ENCODE measurements around the gene RIN2. TPM values are rescaled to one million over a fixed set of nuclear protein-coding genes. Genes with fewer than 3 reads are reported as not detected.

Gene RIN2
- total RNA-seq, 1 experiment from 2014 or later, result 36.7 TPM

DNA sequence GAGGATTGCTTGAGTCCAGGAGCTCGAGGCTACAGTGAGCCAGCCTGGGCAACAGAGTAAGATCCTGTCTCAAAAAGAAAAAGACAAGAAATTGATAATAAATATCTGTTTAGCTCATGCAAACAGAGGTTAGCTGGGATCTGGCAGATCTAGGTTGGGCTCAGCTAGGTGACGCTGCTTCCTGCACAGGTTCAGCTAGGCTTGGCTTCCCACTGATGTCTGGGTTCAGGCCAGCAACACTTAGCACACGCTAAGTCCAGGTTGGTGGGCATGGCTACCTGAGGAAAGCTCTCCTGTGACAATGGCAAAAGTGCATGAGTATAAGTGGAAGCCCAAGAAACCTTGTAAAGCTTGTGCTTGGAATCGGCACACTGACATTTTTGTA is 48.7 kb downstream of the RIN2 start:
- H3K27me3 Mint-ChIP-seq (ENCODE audit: insufficient read depth, unreplicated experiment), result no peaks in the 10 kb centered on the region
- BruUV-seq (replicated peaks), result no TSS peak
- Histone ChIP-seq H3K4me3 (ENCODE audit: low read depth, low read length) (no peak overlapping the region), H3K36me3 (ENCODE audit: control insufficient read depth, insufficient read depth, low read length) (peaks cover 1% of the 10 kb centered on the region; the same call in 1 of the 2 replicates), H3K27me3 (replicated peaks; ENCODE audit: control insufficient read depth, insufficient read depth, low read length) (no peaks in the 10 kb centered on the region), H3K9me3 (no peaks in the 10 kb centered on the region), H3K4me1 (peaks cover 19% of the 10 kb centered on the region)
- intact Hi-C loops (cut with micrococcal nuclease; ENCODE audit: unreplicated experiment), result no loop called here
- no peak for DNase-seq
- no peak overlapping the region for H3K4me3 Mint-ChIP-seq (ENCODE audit: unreplicated experiment)
- peaks cover 22% of the 10 kb centered on the region for H3K4me1 Mint-ChIP-seq (ENCODE audit: low read depth, unreplicated experiment)
- TF ChIP-seq, protein P1, sequence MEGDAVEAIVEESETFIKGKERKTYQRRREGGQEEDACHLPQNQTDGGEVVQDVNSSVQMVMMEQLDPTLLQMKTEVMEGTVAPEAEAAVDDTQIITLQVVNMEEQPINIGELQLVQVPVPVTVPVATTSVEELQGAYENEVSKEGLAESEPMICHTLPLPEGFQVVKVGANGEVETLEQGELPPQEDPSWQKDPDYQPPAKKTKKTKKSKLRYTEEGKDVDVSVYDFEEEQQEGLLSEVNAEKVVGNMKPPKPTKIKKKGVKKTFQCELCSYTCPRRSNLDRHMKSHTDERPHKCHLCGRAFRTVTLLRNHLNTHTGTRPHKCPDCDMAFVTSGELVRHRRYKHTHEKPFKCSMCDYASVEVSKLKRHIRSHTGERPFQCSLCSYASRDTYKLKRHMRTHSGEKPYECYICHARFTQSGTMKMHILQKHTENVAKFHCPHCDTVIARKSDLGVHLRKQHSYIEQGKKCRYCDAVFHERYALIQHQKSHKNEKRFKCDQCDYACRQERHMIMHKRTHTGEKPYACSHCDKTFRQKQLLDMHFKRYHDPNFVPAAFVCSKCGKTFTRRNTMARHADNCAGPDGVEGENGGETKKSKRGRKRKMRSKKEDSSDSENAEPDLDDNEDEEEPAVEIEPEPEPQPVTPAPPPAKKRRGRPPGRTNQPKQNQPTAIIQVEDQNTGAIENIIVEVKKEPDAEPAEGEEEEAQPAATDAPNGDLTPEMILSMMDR (IDR thresholded peaks at IDR 0.05; ENCODE audit: insufficient read depth in 1 of 2, low read depth in 1 of 2, low read length in 1 of 2, severe bottlenecking in 1 of 2, unreplicated experiment in 1 of 2), result no peak
- no peak overlapping the region for H3K27ac Mint-ChIP-seq (ENCODE audit: unreplicated experiment)
- ChIA-PET CTCF (interaction anchor here (0.5 kb wide), 1 partner anchor 21 kb away, joined by 4 read pairs; no protein-coding TSS in a partner anchor), POLR2A (interaction anchor here (0.5 kb wide), 1 partner anchor 733 kb away, joined by 4 read pairs; no protein-coding TSS in a partner anchor)
- H3K9me3 Mint-ChIP-seq (ENCODE audit: unreplicated experiment), result no peaks in the 10 kb centered on the region
- H3K36me3 Mint-ChIP-seq (ENCODE audit: insufficient read depth, unreplicated experiment), result no peaks in the 10 kb centered on the region

DNA sequence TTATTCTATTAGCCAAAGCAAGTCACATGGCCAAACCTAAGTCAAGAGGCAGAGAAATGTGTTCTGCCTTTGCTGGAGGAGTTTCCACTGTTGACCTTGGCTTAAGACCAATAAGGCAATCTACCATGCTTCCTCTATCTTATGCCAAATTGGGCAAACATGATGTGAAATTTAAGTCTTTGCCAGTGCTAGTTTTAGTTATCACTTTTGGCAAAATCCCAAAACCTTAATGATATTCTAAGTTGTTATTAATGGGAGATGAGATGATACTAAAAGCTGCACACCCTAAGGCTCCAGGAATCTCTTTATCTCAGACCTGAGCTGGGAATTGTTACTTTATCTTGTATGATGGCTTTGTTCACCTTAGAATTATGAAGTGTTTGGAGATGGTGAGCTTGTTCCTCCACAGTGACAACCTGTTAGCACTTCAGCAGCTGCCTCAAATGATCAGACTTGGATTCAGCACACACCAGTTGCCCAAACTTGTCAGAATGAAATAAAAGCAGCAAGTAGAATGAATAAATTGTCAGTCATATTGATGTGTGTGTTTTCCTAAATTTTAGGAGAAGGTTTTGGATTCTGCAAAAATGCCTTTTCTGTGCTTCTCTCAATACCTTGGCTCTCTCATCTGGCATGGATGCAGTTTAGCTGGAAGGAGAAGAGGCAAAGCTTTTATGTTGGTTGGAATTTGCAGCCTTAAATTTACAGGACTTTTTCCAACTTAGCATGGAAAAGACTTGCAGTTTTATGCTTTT is 49.3 kb downstream of the RIN2 start:
- Mint-ChIP-seq H3K36me3 (ENCODE audit: insufficient read depth, unreplicated experiment) (no peaks in the 10 kb centered on the region), H3K4me1 (ENCODE audit: low read depth, unreplicated experiment) (peaks cover 17% of the 10 kb centered on the region), H3K27ac (ENCODE audit: unreplicated experiment) (no peak overlapping the region), H3K27me3 (ENCODE audit: insufficient read depth, unreplicated experiment) (no peaks in the 10 kb centered on the region), H3K4me3 (ENCODE audit: unreplicated experiment) (no peak overlapping the region), H3K9me3 (ENCODE audit: unreplicated experiment) (no peaks in the 10 kb centered on the region)
- Histone ChIP-seq H3K4me3 (ENCODE audit: low read depth, low read length) (no peak overlapping the region), H3K27me3 (replicated peaks; ENCODE audit: control insufficient read depth, insufficient read depth, low read length) (no peaks in the 10 kb centered on the region), H3K4me1 (peaks cover 13% of the 10 kb centered on the region), H3K36me3 (ENCODE audit: control insufficient read depth, insufficient read depth, low read length) (0 out of 2 replicates have a peak, but pooled peaks cover 1% of the 10 kb centered on the region), H3K9me3 (no peaks in the 10 kb centered on the region)
- TF ChIP-seq, protein P1 (IDR thresholded peaks at IDR 0.05; ENCODE audit: insufficient read depth in 1 of 2, low read depth in 1 of 2, low read length in 1 of 2, severe bottlenecking in 1 of 2, unreplicated experiment in 1 of 2), result no peak
- no peak for DNase-seq
- no TSS peak for BruUV-seq (replicated peaks)
- intact Hi-C loops (cut with micrococcal nuclease; ENCODE audit: unreplicated experiment), result no loop called here
- ChIA-PET POLR2A (no interaction called here), CTCF (no interaction called here)
